ENCODE data around the gene WEE2.

WEE2 gene

GRCh38 chr7:141708351-141708750, at the start of gene WEE2:
TSS of gene WEE2 (plus strand) at chr7:141708353. CDS start at chr7:141708759, 406 bp downstream.
- no peak within 1 kb of the TSS for H3K4me3 ChIP-seq (ENCODE audit: low read depth, low read length)
- TF ChIP-seq CTCF (IDR thresholded peaks at IDR 0.05; ENCODE audit: borderline replicate concordance, insufficient read depth, low read depth, low read length) = no peak

- no peak overlapping the region for H3K4me3 ChIP-seq (ENCODE audit: low read depth, low read length)
- no peak for TF ChIP-seq CTCF (IDR thresholded peaks at IDR 0.05; ENCODE audit: borderline replicate concordance, insufficient read depth, low read depth, low read length)
Measured at GRCh38 chr7:141659501-141659900, 48.7 kb upstream of the WEE2 start.

GRCh38 chr7:141660259-141660658, 47.9 kb upstream of the WEE2 start:
- no peak for TF ChIP-seq CTCF (IDR thresholded peaks at IDR 0.05; ENCODE audit: borderline replicate concordance, insufficient read depth, low read depth, low read length)
- no peak overlapping the region for H3K4me3 ChIP-seq (ENCODE audit: low read depth, low read length)

- no peak for TF ChIP-seq CTCF (IDR thresholded peaks at IDR 0.05; ENCODE audit: borderline replicate concordance, insufficient read depth, low read depth, low read length)
- no peak overlapping the region for H3K4me3 ChIP-seq (ENCODE audit: low read depth, low read length)
Measured at GRCh38 chr7:141663081-141663849, 44.9 kb upstream of the WEE2 start.

- TF ChIP-seq CTCF (IDR thresholded peaks at IDR 0.05; ENCODE audit: borderline replicate concordance, insufficient read depth, low read depth, low read length) = no peak
- H3K4me3 ChIP-seq (ENCODE audit: low read depth, low read length) = no peak overlapping the region
Measured at GRCh38 chr7:141664450-141664849, 43.7 kb upstream of the WEE2 start.

GRCh38 chr7:141665208-141666035, 42.7 kb upstream of the WEE2 start:
- no peak for TF ChIP-seq CTCF (IDR thresholded peaks at IDR 0.05; ENCODE audit: borderline replicate concordance, insufficient read depth, low read depth, low read length)

More at GRCh38 chr7:141665208-141666035, 42.7 kb upstream of the WEE2 start:
- no peak overlapping the region for H3K4me3 ChIP-seq (ENCODE audit: low read depth, low read length)

All from GM12875 (cell line).